GM23338 (cell line): ENCODE data around the gene PTPRN2. TPM values are rescaled to one million over a fixed set of nuclear protein-coding genes. Genes with fewer than 3 reads are reported as not detected.

Source experiments
- CREB1 ChIP-seq: fragments of 250-450 bp; sonication (Bioruptor Pico); IDR thresholded peaks from 2 replicates; pipeline ENCODE4 v1.5.0; 2020; ENCODE audit warnings: low read depth, mild to moderate bottlenecking, moderate library complexity
- ETS1 ChIP-seq: IDR thresholded peaks from 2 replicates; pipeline ENCODE4 v1.6.1; 2016; ENCODE audit warnings: antibody characterized with exemption
- EZH2 ChIP-seq: fragments of 200-600 bp; sonication (generic); IDR thresholded peaks from one replicate; pipeline ENCODE4 v1.8.0; 2017; ENCODE audit warnings: antibody characterized with exemption, mild to moderate bottlenecking, low read depth; ENCODE audit not compliant: unreplicated experiment
- EZH2phosphoT487 ChIP-seq: fragments of 200-600 bp; sonication (generic); IDR thresholded peaks from one replicate; pipeline ENCODE4 v1.8.1; 2018; ENCODE audit warnings: antibody characterized with exemption; ENCODE audit not compliant: unreplicated experiment
- JUNB ChIP-seq: IDR thresholded peaks from one replicate; pipeline ENCODE4 v1.6.1; 2016; ENCODE audit warnings: antibody characterized with exemption; ENCODE audit not compliant: unreplicated experiment
- POLR2AphosphoS5 ChIP-seq: IDR thresholded peaks from 2 replicates; pipeline ENCODE4 v1.6.1; 2016; ENCODE audit warnings: antibody characterized with exemption, low read depth
- ZNF114 ChIP-seq: fragments of 250-450 bp; sonication (Bioruptor Pico); IDR thresholded peaks from 2 replicates; pipeline ENCODE4 v1.5.0; 2020; ENCODE audit warnings: mild to moderate bottlenecking, moderate library complexity
- ZNF331 ChIP-seq: fragments of 250-450 bp; sonication (Bioruptor Pico); IDR thresholded peaks from 2 replicates; pipeline ENCODE4 v1.5.0; 2020; ENCODE audit warnings: low read depth, mild to moderate bottlenecking, moderate library complexity
- polyA plus RNA-seq: library from polyadenylated mRNA; unstranded; fragments of >200 nt; fragmentation: Nextera tagmentation; extraction: Ambion mirVana; gene quantifications from 2 replicates; pipeline ENCODE4 v1.2.1, GENCODE V29; 2016
- total RNA-seq: library from RNA; depleted of rRNA; stranded (reverse); fragments of >200 nt; shearing (Covaris generic); gene quantifications from 2 replicates; pipeline ENCODE4 v1.2.3, GENCODE V29; 2014
- TF ChIP-seq, protein P1 (sequence below): fragments of 250-450 bp; sonication (Bioruptor Pico); IDR thresholded peaks from 2 replicates; pipeline ENCODE4 v1.5.0; 2020; ENCODE audit warnings: mild to moderate bottlenecking, moderate library complexity

Gene PTPRN2
- total and polyA plus RNA-seq, 2 experiments from 2014 or later, result 0.87 to 4.0 TPM

- TF ChIP-seq, protein P1, sequence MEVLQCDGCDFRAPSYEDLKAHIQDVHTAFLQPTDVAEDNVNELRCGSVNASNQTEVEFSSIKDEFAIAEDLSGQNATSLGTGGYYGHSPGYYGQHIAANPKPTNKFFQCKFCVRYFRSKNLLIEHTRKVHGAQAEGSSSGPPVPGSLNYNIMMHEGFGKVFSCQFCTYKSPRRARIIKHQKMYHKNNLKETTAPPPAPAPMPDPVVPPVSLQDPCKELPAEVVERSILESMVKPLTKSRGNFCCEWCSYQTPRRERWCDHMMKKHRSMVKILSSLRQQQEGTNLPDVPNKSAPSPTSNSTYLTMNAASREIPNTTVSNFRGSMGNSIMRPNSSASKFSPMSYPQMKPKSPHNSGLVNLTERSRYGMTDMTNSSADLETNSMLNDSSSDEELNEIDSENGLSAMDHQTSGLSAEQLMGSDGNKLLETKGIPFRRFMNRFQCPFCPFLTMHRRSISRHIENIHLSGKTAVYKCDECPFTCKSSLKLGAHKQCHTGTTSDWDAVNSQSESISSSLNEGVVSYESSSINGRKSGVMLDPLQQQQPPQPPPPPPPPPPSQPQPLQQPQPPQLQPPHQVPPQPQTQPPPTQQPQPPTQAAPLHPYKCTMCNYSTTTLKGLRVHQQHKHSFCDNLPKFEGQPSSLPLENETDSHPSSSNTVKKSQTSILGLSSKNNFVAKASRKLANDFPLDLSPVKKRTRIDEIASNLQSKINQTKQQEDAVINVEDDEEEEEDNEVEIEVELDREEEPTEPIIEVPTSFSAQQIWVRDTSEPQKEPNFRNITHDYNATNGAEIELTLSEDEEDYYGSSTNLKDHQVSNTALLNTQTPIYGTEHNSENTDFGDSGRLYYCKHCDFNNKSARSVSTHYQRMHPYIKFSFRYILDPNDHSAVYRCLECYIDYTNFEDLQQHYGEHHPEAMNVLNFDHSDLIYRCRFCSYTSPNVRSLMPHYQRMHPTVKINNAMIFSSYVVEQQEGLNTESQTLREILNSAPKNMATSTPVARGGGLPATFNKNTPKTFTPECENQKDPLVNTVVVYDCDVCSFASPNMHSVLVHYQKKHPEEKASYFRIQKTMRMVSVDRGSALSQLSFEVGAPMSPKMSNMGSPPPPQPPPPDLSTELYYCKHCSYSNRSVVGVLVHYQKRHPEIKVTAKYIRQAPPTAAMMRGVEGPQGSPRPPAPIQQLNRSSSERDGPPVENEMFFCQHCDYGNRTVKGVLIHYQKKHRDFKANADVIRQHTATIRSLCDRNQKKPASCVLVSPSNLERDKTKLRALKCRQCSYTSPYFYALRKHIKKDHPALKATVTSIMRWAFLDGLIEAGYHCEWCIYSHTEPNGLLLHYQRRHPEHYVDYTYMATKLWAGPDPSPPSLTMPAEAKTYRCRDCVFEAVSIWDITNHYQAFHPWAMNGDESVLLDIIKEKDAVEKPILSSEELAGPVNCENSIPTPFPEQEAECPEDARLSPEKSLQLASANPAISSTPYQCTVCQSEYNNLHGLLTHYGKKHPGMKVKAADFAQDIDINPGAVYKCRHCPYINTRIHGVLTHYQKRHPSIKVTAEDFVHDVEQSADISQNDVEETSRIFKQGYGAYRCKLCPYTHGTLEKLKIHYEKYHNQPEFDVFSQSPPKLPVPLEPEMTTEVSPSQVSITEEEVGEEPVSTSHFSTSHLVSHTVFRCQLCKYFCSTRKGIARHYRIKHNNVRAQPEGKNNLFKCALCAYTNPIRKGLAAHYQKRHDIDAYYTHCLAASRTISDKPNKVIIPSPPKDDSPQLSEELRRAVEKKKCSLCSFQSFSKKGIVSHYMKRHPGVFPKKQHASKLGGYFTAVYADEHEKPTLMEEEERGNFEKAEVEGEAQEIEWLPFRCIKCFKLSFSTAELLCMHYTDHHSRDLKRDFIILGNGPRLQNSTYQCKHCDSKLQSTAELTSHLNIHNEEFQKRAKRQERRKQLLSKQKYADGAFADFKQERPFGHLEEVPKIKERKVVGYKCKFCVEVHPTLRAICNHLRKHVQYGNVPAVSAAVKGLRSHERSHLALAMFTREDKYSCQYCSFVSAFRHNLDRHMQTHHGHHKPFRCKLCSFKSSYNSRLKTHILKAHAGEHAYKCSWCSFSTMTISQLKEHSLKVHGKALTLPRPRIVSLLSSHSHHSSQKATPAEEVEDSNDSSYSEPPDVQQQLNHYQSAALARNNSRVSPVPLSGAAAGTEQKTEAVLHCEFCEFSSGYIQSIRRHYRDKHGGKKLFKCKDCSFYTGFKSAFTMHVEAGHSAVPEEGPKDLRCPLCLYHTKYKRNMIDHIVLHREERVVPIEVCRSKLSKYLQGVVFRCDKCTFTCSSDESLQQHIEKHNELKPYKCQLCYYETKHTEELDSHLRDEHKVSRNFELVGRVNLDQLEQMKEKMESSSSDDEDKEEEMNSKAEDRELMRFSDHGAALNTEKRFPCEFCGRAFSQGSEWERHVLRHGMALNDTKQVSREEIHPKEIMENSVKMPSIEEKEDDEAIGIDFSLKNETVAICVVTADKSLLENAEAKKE (CRISPR knock-in tag), result no peak
- TF ChIP-seq JUNB (no peak), ZNF114 (CRISPR knock-in tag) (no peak), CREB1 (CRISPR knock-in tag) (no peak), ZNF331 (no peak), EZH2 (no peak), EZH2phosphoT487 (no peak), POLR2AphosphoS5 (no peak), ETS1 (no peak)
Observed at GRCh38 chr7:157652954-157653826, 934.4 kb downstream of the PTPRN2 start (continued).
